Stimulated activated CD8-positive, alpha-beta memory T cell treated with anti-CD3 and anti-CD28 coated beads, Interleukin-4, amount 100 ng/mL, for 4 hours (primary cell): ENCODE measurements around the gene NPAS1.
A peak's percentile ranks its signal among the peaks of the same experiment; 100 is the strongest.

Source experiments
- DNase-seq, 2 donors: peaks; one replicate each; pipeline ENCODE4 v3.0.0-alpha.2; 2020; ENCODE audit warnings: low read depth in 2 of 2, low spot score in 1 of 2

Gene NPAS1

DNA sequence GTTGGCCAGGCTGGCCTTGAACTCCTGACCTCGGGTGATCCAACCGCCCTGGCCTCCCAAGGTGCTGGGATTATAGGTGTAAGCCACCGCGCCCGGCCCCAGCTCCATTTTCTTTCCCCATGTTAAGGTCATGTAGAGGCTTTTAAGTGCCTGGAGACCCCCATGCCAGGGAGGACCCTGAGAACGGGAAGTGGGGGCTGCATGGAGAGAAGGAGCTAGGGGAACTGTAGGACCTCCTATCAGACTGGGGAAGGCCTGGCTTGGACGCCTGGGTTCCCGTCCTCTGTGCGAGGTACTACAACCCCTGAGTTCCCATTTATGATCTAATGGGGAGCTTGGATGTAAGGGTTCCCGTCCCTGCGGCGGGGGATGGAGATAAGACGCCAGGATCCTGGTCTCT lies 714 bp upstream of the NPAS1 start:
- no peak for DNase-seq

DNA sequence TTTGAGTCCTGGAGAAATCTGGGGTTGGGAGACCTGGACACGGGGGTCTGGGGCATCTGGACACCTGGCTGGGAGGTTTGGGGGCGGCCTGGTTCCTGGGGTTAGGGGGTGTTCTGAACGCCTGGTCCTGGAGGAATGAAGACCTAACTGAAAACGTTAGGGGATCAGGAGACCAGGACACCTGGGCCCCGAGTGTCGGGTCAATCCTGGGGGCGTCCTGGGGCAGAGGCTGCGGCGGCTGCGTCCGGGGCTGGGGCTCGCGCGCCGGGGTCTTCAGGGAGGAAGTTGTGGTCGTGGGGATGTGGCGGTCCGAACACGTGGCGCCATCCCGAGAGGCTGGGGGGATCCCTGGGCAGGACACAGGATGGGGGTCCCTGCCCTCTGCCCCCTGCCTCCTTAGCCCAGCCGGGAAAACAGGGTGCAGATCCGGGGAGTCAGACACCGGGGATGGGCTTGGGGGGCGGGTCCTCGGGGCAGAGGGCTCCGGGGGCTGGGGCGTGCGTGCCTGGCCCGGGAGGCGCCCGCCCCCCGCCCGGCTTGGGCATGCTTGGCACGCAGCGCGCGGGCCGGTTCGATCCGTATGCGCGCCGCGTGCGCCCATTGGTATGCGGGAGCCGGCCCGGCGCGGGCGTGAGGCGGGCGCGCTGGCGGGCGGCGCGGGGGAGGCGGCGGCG lies 632 bp downstream of the NPAS1 start:
- no peak for DNase-seq

DNA sequence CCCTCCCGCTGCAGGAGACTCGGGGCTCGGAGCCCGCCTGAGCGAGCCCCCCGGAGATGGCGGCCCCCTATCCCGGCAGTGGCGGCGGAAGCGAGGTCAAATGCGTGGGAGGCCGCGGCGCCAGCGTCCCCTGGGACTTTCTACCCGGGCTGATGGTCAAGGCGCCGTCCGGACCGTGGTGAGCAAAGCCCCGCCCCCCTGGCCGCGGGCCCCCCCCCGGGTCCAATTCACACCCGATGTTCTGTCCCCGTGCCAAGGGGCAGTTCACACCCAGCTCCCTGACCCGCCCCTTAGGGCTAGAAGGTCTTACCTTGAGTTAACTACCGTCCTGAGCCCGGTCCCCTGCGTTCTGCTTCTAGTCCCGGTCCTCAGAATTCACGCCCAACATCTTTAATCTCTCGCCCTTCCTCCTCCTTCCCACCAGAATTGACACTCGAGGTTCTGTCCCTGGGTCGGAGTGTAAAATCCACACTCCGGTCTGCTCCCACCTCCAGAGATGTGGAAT lies 1.4 kb downstream of the NPAS1 start:
- no peak for DNase-seq

DNA sequence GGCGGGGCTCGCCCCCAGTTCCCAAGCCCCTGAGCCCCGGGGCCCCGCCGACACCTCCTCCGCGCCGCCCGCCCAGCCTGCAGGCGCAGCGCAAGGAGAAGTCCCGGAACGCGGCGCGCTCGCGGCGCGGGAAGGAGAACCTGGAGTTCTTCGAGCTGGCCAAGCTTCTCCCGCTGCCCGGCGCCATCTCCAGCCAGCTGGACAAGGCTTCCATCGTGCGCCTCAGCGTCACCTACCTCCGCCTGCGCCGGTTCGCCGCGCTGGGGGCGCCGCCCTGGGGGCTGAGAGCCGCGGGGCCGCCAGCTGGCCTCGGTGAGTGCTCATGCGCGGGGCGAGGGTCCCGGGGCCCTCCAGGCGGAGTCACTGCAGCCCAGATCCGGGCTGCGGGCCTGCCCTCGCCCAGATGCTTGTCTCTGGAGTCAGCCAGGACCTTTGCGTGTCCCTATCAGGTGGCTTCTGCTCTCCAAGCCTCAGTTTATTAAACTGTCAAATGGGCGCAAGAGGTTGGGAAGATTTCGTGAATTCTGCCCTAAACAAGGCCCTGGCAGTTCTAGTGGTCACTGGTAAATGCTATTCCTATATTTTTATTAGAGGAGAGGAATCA lies 2.0 kb downstream of the NPAS1 start:
- no peak for DNase-seq

DNA sequence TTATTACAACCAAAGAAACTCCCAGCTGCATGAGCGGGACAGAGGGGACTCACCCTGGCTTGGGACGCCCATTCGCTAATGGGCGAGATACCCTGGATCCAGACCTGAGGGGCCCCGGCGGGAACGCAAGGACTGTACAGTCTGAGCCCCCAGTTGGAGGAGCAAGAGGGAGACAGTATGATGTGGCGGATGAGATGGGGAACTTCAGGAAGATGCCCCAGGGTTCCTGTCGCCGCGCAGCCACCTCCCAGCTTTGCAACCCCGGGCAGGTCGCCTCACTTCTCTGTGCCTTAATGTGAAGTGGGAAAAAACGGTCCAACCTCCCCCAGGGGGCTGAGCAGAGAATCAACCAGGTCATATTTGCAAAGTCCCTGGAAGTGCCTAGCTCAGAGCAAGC lies 2.5 kb downstream of the NPAS1 start:
- DNase-seq: no peak

DNA sequence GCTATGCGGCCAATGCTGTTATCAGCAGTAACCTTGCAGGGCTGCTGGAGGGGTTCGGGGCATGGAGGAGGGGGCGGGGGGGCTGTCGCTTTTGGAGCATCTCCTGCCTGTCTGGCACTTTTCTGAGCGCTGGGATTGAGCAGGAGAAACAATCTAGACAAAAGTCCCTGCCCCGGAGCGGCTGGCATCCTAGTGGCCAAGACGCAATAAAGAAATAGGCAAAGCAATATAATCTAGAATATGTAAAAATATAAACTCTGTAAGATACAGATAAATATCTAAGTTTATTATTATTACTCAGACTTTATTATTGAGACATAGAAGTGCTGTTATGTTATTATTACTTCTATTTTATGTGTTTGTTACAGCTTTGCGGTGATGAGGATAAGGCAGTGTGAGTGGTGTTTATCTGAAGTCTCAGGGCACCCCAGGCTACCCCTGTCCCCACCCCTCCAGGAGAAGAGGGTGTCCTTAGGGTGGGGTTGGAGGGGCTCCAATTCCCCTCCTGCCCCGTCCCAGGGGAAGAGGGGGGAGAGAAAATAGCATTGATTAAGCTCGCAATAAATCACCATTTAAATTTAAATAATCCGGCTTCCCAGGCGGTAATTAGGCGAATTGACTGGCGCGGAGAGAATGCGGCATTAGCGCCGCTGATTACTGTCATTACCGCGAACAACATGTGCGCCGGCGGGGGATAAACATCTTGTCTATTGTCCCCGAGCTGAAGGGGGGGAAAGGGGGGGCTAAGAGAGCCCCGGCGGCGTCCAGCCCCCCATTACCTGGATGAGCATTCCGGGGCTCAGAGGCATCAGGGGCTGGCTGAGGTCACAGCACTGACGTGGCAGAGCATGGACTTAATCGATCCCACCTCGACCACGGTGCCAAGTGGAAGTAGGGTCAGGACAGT lies 3.2 kb downstream of the NPAS1 start:
- DNase-seq: no peak

DNA sequence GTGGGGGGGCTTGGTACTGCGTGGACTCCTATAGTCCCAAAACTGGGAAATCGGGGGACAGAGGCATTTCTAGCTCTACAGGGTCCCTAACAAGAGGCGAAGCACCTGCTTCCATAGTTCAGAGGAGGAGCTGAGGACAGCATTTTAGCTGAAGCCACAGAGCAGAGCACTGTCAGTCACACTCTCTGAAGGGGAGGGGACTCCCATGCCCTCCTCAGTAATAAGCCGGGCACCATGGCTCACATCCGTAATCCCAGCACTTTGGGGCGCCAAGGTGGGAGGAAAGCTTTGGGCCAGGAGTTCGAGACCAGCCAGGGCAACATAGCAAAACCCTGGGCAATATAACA lies 3.8 kb downstream of the NPAS1 start:
- no peak for DNase-seq

DNA sequence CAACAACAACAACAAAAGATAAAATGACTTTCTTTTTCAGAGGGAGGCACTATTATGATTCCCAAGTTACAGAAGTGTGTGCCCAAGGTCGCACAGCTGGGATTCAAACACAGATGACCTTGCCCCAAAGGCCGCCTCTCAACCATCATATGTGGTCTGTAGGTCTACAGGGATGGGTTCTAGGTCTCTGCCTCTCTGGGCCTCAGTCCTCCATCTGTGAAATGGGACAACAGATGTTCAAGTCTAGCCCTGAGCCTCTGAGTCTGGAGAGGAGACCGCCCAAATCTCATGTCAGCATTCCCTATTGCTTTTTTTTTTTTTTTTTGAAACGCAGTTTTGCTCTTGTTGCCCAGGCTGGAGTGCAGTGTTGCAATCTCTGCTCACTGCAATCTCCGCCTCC lies 4.9 kb downstream of the NPAS1 start:
- no peak for DNase-seq

DNA sequence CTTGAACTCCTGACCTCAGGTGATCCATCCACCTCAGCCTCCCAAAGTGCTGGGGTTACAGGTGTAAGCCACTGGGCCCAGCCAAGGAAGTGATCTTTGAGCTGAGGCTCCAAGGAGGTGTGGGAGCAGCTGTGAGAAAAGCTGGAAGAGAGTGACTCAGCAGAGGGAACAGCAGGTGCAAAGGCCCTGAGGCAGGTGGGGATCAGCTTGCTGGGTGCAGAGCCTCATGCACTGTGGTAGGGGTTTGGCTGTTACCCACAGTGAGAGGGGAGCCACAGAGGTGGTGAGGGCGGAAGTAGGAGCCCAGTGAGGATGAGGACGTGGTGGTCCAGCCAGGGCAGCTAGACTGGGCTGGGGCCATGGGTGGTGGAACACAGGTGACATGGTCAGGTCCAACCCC lies 6.5 kb downstream of the NPAS1 start:
- DNase-seq: no peak

DNA sequence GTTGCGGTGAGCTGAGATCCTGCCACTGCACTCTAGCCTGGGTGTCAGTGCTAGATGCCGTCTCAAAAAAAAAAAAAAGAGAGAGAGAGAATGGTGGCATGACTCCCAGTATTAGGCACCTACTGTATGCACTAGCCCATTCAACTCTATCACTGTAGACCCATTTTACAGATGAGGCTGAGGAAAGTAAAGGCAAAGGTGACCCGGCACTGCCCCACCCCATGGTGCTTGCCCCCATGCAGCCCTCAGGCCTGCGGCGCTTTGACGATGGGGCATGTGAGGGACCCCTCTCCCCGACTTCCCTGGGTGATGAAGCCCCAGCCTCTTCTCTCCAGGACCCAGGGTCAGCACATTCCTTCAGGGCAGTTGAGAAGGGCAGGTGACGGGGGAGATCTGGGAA lies 7.3 kb downstream of the NPAS1 start:
- no peak for DNase-seq

DNA sequence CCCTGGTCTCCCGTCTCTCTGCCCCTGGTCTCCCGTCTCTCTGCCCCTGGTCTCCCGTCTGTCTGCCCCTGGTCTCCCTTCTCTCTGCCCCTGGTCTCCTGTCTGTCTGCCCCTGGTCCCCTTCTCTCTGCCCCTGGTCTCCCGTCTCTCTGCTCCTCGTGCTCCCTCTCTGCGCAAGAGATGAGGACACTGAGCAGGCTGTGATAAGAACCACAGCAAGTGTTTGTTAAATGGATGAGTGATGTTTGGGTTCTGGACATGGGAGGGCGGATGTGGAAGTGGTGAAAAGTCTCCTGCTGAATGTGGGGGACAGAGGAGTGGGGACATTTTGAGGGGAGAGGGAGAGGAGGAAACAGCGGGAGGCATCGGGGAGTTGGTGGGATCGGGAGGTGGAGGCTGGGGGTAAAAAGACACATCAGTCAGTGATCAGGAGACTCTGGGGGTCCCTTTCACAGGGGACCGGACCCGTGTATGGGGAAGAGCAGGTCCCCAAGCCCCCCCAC lies 8.0 kb downstream of the NPAS1 start:
- DNase-seq: no peak

DNA sequence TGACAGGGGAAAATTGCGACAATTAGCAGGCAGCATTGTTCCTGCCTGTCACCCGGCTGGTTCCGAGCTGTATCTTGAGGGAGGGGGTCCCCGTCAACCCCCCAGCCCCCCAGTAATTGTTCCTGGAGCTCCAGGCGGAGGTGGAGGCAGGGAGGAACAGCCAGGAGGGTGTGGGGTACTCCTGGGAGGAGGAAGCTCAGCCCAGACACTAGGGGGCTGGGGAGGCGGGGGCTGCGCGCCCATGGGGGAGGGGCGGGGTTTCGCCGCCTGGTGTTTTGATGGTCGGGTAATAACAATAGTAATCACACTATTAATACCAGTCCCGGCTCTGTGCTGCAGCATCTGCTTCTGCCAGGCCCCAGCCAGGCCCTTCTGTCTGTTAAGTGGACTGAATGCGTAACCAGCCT lies 8.6 kb downstream of the NPAS1 start:
- DNase-seq: no peak

DNA sequence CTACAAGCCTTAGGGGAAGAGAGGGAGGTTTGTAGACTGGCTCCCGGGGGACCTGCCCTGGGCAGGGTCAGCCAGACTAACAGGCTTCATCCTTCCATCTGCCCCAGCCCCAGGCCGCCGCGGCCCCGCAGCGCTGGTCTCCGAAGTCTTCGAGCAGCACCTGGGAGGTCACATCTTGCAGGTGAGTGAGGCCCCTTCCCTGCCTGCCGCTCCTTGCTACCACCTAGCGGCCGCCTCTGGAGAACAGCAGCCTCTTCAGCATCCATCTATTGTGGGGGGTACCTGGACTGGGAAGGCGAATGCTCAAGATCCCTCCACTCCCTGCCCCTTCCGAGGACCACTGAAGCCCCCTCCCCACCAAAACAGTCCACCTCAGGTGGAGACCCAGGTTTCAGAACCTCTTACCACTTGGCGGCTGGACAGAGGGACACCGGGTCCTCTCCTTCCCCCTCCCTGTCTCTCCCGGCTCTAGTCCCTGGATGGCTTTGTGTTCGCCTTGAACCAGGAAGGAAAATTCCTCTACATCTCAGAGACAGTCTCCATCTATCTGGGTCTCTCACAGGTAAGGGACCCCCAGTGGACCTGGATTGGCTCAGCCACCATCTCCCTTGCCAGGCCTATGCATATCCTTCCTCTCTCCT lies 12.7 kb downstream of the NPAS1 start:
- peak; percentile 32 for DNase-seq

DNA sequence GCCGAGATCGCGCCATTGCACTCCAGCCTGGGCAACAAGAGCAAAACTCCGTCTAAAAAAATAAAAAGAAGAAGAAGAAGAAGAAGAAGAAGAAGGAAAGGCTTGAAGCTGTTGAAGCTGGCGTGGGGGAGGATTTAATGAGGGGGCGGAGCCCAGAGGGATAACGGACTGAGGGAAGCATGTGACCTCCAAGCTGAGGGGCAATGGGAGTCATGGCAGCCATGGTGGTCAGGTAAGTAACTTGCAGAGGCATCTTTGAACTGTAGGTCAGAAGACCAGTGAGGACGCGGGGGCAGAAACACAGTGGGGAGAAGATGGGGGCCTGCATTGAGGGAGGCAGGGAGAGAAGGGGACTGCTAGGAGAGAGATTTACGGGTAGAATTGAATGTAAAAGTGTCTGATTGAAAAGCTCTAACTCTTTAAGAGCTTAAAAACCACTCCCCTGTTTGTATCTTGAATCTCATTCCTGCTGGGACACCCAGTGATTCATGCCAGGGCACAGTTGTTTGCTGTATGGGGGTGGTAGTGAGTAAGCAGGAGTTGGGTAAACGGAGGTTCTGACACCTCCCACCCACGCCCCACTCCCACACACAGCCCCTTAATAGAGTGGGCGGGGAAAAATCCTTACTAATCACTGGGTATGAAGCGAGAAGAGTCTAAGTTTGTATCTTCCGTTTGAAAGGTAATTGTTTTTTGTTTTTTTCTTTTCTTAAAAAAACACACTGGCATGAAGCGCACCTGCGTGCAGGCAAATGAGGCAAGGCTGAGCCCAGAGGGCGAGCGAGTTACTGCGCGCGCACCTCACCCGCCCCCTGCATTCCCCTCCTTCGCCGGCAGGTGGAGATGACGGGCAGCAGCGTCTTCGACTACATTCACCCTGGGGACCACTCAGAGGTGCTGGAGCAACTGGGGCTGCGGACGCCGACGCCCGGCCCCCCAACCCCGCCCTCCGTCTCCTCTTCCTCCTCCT lies 15.8 kb downstream of the NPAS1 start:
- peak; percentile 92 to 98 for DNase-seq

DNA sequence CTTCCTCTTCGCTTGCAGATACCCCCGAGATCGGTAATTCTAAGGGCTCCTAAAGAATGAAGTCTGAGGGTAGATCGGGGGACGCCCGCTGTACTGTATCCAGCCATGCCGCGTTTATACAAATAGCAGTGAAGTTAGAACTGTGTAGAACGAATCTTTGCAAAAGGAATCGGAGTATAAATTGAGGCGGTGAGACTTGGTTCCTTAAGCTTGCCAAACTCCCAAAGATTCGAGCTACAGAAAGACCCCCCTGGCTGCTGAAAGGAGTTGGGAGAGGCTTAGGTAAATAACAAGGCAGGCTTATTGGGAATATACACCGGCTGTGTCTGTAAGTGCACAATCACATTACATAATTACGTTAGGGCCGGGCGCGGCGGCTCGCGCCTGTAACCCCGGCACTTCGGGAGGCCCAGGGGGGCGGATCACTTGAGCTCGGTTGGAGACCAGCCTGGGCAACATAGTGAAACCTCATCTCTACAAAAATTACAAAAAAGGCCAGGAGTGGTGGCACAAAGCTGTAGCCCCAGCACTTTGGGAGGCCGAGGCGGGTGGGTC lies 16.5 kb downstream of the NPAS1 start:
- no peak for DNase-seq

DNA sequence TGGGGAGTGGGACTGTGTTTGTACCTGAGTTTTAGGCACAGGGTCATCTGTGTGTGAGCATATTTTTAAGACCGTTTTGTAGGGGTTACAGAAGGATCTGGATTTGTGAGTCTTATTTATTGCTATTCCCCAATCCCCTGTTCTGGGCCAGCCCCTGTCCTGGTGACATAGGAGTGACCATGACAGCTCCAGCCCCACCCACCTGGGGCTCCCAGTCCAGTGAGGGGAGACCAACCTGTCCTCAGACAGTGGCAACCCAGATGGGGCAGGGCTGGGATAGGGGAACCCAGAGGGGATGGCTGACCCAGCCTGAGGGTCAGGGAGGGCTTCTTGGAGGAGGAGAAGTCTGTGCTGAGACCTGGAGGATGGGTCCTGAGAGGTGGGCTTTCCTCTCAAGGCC lies 18.1 kb downstream of the NPAS1 start:
- DNase-seq: no peak

DNA sequence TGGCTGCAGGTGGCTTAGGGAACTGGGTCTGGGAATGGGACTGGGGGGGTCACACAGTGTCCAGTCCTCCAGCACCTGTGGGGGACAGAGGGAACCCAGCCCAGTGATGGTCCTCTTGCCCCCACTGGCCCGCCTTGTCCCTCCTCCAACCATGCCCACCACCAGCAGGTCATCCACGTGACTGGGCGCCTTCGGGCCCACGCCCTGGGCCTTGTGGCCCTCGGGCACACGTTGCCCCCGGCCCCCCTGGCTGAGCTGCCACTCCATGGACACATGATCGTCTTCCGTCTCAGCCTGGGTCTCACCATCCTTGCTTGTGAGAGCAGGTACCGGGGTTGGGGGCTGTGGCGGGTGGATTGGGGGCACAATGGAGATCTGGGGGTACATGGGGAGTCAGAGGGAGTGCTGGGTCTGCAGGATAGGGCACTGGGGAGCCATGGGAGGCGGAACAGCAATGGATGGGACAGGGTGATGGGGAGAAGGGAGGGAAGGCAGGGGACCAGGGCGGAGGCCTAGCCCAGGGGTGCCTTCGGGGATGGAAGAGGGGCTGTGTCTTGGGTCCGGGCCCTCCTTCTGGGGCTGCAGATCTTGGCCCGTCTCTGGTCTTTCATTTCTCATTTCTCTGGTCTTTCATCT lies 19.7 kb downstream of the NPAS1 start:
- DNase-seq: no peak

DNA sequence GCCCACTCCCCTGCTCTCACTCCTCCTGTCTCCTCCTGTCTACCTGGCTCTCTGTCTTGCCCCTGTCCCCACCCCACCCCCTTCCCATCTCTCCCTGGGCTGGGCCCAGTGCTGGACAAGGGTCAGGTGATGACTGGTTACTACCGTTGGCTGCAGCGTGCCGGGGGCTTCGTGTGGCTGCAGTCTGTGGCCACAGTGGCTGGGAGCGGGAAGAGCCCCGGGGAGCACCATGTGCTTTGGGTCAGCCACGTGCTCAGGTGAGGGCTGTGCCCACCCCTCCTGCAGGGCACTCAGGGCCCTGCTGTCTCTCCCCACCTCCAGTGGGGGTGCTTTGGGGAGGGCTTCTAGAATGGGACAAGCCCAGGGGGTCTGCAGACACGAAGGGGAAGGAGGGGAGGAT lies 21.2 kb downstream of the NPAS1 start:
- DNase-seq: no peak
